ENCODE results near the gene UNC5A. TPM values are rescaled to one million over a fixed set of nuclear protein-coding genes. Genes with fewer than 3 reads are reported as not detected.

UNC5A gene
- total and polyA plus RNA-seq, 2 of the 8 experiments (the other 6 are each of a cell fraction or from before 2014, with no cell fraction given), result 4.0 to 7.6 TPM

GRCh38 chr5:176847148-176847547 lies 36.8 kb downstream of the UNC5A start:
- Histone ChIP-seq H3K23me2 (ENCODE audit: low read depth, low read length) (no peaks in the 10 kb centered on the region), H2AFZ (ENCODE audit: low read length) (no peak overlapping the region), H2BK15ac (ENCODE audit: low read length) (no peak overlapping the region), H2BK20ac (ENCODE audit: low read length) (no peak overlapping the region), H3K9me3 (ENCODE audit: insufficient read depth in 2 of 2, low read depth in 1 of 2, low read length in 1 of 2) (no peaks in the 10 kb centered on the region), H3K27me3 (replicated peaks in 1 of 4; ENCODE audit: control insufficient read depth in 3 of 4, extremely low read depth in 1 of 4, insufficient read depth in 3 of 4, low read length in 3 of 4) (no peaks in the 10 kb centered on the region), H3K36me3 (ENCODE audit: control insufficient read depth in 2 of 4, insufficient read depth in 4 of 4, low read length in 3 of 4) (no peaks in the 10 kb centered on the region), H3K79me1 (ENCODE audit: low read depth, low read length) (no peaks in the 10 kb centered on the region), H2BK12ac (ENCODE audit: low read depth, low read length) (no peak overlapping the region), H3K9ac (replicated peaks in 1 of 4; ENCODE audit: extremely low read depth in 1 of 4, low read depth in 3 of 4, low read length in 3 of 4) (no peak overlapping the region), H4K91ac (replicated peaks; ENCODE audit: insufficient read length, low read length) (no peak overlapping the region), H3K23ac (ENCODE audit: insufficient read length) (no peak overlapping the region), H3K4me1 (replicated peaks in 1 of 4; ENCODE audit: control insufficient read depth in 3 of 4, insufficient read depth in 4 of 4, low read length in 3 of 4) (peaks cover 0 to 10% (median 6%) of the 10 kb centered on the region in 4 experiments; a peak in 4 of 7 replicates), H3K4me2 (ENCODE audit: insufficient read depth in 1 of 2, low read depth in 2 of 2, low read length in 2 of 2) (no peak overlapping the region), H3K79me2 (ENCODE audit: control insufficient read depth in 1 of 2, insufficient read depth in 2 of 2, low read length in 2 of 2) (no peaks in the 10 kb centered on the region), H2BK120ac (replicated peaks; ENCODE audit: low read depth, low read length) (no peak overlapping the region), H3K4ac (replicated peaks; ENCODE audit: insufficient read length, low read depth, low read length) (peak overlapping the region; percentile 78), H3K4me3 (ENCODE audit: extremely low read depth in 1 of 4, insufficient read depth in 2 of 4, low read depth in 3 of 4, low read length in 4 of 4) (no peak overlapping the region), H4K20me1 (replicated peaks in 1 of 2; ENCODE audit: control insufficient read depth in 1 of 2, insufficient read depth in 2 of 2, low read length in 2 of 2) (peaks cover 0 to 9% of the 10 kb centered on the region in 2 experiments), H2AK5ac (ENCODE audit: low read depth, low read length) (no peak overlapping the region), H2BK5ac (ENCODE audit: low read depth, low read length) (no peak overlapping the region), H3K56ac (replicated peaks; ENCODE audit: insufficient read length, low read depth, low read length) (no peak overlapping the region), H4K5ac (ENCODE audit: insufficient read length, low read depth, low read length) (no peak overlapping the region), H3K14ac (ENCODE audit: insufficient read length) (no peak overlapping the region), H3K18ac (ENCODE audit: extremely low read depth, low read length) (no peak overlapping the region), H3K27ac (ENCODE audit: low read depth, low read length) (no peak overlapping the region), H4K8ac (ENCODE audit: extremely low read depth, insufficient read depth, low read length) (no peak overlapping the region)
- CTCF ChIA-PET (ENCODE audit: partially characterized antibody), result interaction anchor here (0.7 to 3.7 kb wide), 6 partner anchors 30 to 269 kb away, joined by 3 to 13 read pairs (median 3); no protein-coding TSS in a partner anchor
- DNase-seq (ENCODE audit: low read depth in 1 of 2, low spot score in 2 of 2), result no peak
- no peak for FAIRE-seq
- 95% methylated on average over 11 of the region's 18 CpGs; no CpG with 5 or more reads in 1 of the 2 experiments for WGBS, 2 experiments (ENCODE audit: extremely low coverage in 1 of 2, insufficient coverage in 1 of 2, insufficient read length in 1 of 2, insufficient replicate concordance in 2 of 2, low coverage in 1 of 2, low lambda C conversion rate in 2 of 2, missing lambda C conversion rate in 1 of 2)
- POLR2A ChIA-PET (ENCODE audit: partially characterized antibody), result interaction anchor here (2.4 kb wide), 1 partner anchor 14 kb away, joined by 10 read pairs; no protein-coding TSS in a partner anchor
- TF ChIP-seq SP2 (IDR thresholded peaks at IDR 0.05; ENCODE audit: low read length), result no peak

All from H1 (cell line).